Tibial nerve (tissue), 4 donors: ENCODE data around the gene KRIT1. TPM values are rescaled to one million over a fixed set of nuclear protein-coding genes. Genes with fewer than 3 reads are reported as not detected.

Source experiments
- DNase-seq, 2 donors: peaks; one replicate each; pipeline ENCODE4 v3.0.0-alpha.2; 2019; ENCODE audit warnings: low spot score in 2 of 2
- H3K27ac ChIP-seq, 4 donors: fragments of 200-600 bp; sonication (generic) in 3 of 4; one replicate each; pipeline ENCODE4 v1.5.1; 2017 to 2019; ENCODE audit warnings: mild to moderate bottlenecking in 1 of 4
- H3K27me3 ChIP-seq, 2 donors: fragments of 200-600 bp; sonication (generic) in 1 of 2; one replicate each; pipeline versions ENCODE4 v1.5.1 to v1.6.0; 2017 to 2019
- H3K36me3 ChIP-seq, 3 donors: fragments of 200-600 bp; sonication (generic); one replicate each; pipeline ENCODE4 v1.5.1; 2018 to 2019
- H3K4me1 ChIP-seq, 4 donors: fragments of 200-600 bp; sonication (generic) in 3 of 4; one replicate each; pipeline ENCODE4 v1.5.1; 2017 to 2019
- H3K4me3 ChIP-seq, 4 donors: fragments of 200-600 bp; sonication (generic) in 3 of 4; one replicate each; pipeline ENCODE4 v1.5.1; 2017 to 2019; ENCODE audit warnings: mild to moderate bottlenecking in 1 of 4, moderate library complexity in 1 of 4
- H3K9me3 ChIP-seq, 4 donors: fragments of 200-600 bp; sonication (generic) in 3 of 4; one replicate each; pipeline ENCODE4 v1.5.1; 2017 to 2019
- CTCF ChIP-seq, 5 experiments: fragments of 200-600 bp in 3 of 5; fragments of 450-650 bp in 2 of 5; sonication (generic) in 3 of 5; IDR thresholded peaks; one replicate each; pipeline ENCODE4 v1.5.1; 2016 to 2019; ENCODE audit warnings: antibody characterized with exemption in 5 of 5, mild to moderate bottlenecking in 3 of 5, moderate library complexity in 2 of 5
- EP300 ChIP-seq, 2 donors: sonication (generic); formaldehyde crosslinking; IDR thresholded peaks; one replicate each; pipeline ENCODE4 v1.6.1; 2017; ENCODE audit warnings: antibody characterized with exemption in 2 of 2, mild to moderate bottlenecking in 1 of 2
- POLR2A ChIP-seq, 2 donors: fragments of 450-650 bp; IDR thresholded peaks; one replicate each; pipeline ENCODE4 v1.6.1; 2017; ENCODE audit warnings: antibody characterized with exemption in 2 of 2, mild to moderate bottlenecking in 2 of 2, moderate library complexity in 2 of 2
- WGBS, 2 donors: methylation state at CpG; one replicate each; pipeline ENCODE4 v1.1.5; 2018; 5-methylcytosine and 5-hydroxymethylcytosine counted together
- total RNA-seq, 4 donors: library from RNA; depleted of rRNA; stranded (reverse); fragments of >200 nt; gene quantifications; one replicate each; pipeline ENCODE4 v1.1.0, GENCODE V29; 2016

KRIT1 gene
- total RNA-seq: 100 to 1,000 TPM in 1 of 4 donors, 10 to 100 TPM in 3; 64.2 to 148 (median 74.5) TPM

GRCh38 chr7:92245487-92246359 is at the start of gene KRIT1, which contains the start of gene ANKIB1:
Gene KRIT1 (minus strand): TSS chr7:92245914. CDS start chr7:92242135, 3,779 bp downstream.
Gene ANKIB1 (plus strand): TSS chr7:92245974. CDS start chr7:92294979, 49,005 bp downstream.
- peak within 1 kb of the TSS; percentile 83 to 99 (median 98) for H3K4me3 ChIP-seq
- no peaks in the 10 kb centered on the region for H3K36me3 ChIP-seq
- H3K27me3 ChIP-seq: no peaks in the 10 kb centered on the region
- peak within 1 kb of the TSS; percentile 89 to 97 (median 92) for H3K27ac ChIP-seq
- H3K4me1 ChIP-seq: peaks cover 0 to 51% (median 18%) of the 10 kb centered on the region in 4 donors
- TF ChIP-seq POLR2A (IDR thresholded peaks at IDR 0.05): peak; percentile 17 to 56
- TF ChIP-seq CTCF (IDR thresholded peaks at IDR 0.05): peak in 3 of 5 experiments; percentile 7 to 48 (median 36)
- TF ChIP-seq EP300 (IDR thresholded peaks at IDR 0.05): peak; percentile 23 to 90
- WGBS, 2 donors: 0 to 1% methylated on average over 50 to 58 of the region's 71 CpGs
- peak; percentile 71 to 74 for DNase-seq
- no peaks in the 10 kb centered on the region for H3K9me3 ChIP-seq

- Histone ChIP-seq H3K4me1 (peaks cover 3 to 31% (median 8%) of the 10 kb centered on the region in 4 donors), H3K36me3 (peaks cover 0 to 6% (median 0%) of the 10 kb centered on the region in 3 donors), H3K27ac (peak overlapping the region in 2 of 4 donors; percentile 6 to 22), H3K9me3 (no peaks in the 10 kb centered on the region), H3K27me3 (no peaks in the 10 kb centered on the region), H3K4me3 (no peak overlapping the region)
- TF ChIP-seq EP300 (IDR thresholded peaks at IDR 0.05): no peak
- no peak for TF ChIP-seq POLR2A (IDR thresholded peaks at IDR 0.05)
- TF ChIP-seq CTCF (IDR thresholded peaks at IDR 0.05): no peak
- DNase-seq: no peak
- WGBS, 2 donors: 33 to 34% methylated on average over 1 of the region's 1 CpG
Measured at GRCh38 chr7:92295391-92295790, 49.7 kb upstream of the KRIT1 start.

- 21 to 23% methylated on average over 2 of the region's 2 CpGs for WGBS, 2 donors
- Histone ChIP-seq H3K27me3 (no peaks in the 10 kb centered on the region), H3K4me3 (peak overlapping the region in 3 of 4 donors; percentile 3 to 19 (median 4)), H3K36me3 (no peaks in the 10 kb centered on the region), H3K4me1 (peaks cover 3 to 31% (median 8%) of the 10 kb centered on the region in 4 donors), H3K27ac (peak overlapping the region; percentile 13 to 59 (median 36)), H3K9me3 (no peaks in the 10 kb centered on the region)
- DNase-seq: no peak
- TF ChIP-seq CTCF (IDR thresholded peaks at IDR 0.05) (no peak), EP300 (IDR thresholded peaks at IDR 0.05) (no peak), POLR2A (IDR thresholded peaks at IDR 0.05) (no peak)
Measured at GRCh38 chr7:92293896-92294590, 48.3 kb upstream of the KRIT1 start.

GRCh38 chr7:92292981-92293380 is 47.3 kb upstream of the KRIT1 start:
- Histone ChIP-seq H3K27me3 (no peaks in the 10 kb centered on the region), H3K36me3 (no peaks in the 10 kb centered on the region), H3K9me3 (no peaks in the 10 kb centered on the region), H3K27ac (no peak overlapping the region), H3K4me3 (no peak overlapping the region), H3K4me1 (peaks cover 3 to 31% (median 8%) of the 10 kb centered on the region in 4 donors)
- 78 to 89% methylated on average over 3 of the region's 3 CpGs for WGBS, 2 donors
- no peak for DNase-seq
- TF ChIP-seq POLR2A (IDR thresholded peaks at IDR 0.05) (no peak), CTCF (IDR thresholded peaks at IDR 0.05) (no peak), EP300 (IDR thresholded peaks at IDR 0.05) (no peak)
